ENCODE data around the gene HS1BP3. TPM values are rescaled to one million over a fixed set of nuclear protein-coding genes. Genes with fewer than 3 reads are reported as not detected.
A peak's percentile ranks its signal among the peaks of the same experiment; 100 is the strongest.

HS1BP3 gene
- total and polyA plus RNA-seq, 2 of the 13 experiments (the other 11 are each of a cell fraction or from before 2014, with no cell fraction given), result 15.2 to 22.0 TPM

- TF ChIP-seq ZNF318 (CRISPR knock-in tag; IDR thresholded peaks at IDR 0.05), result peak; percentile 92; the same call in 1 of the 2 replicates
- TF ChIP-seq ZSCAN25 (CRISPR knock-in tag; IDR thresholded peaks at IDR 0.05), result no peak
- peak; percentile 2; the same call in 1 of the 2 replicates for TF ChIP-seq JUND (CRISPR knock-in tag; IDR thresholded peaks at IDR 0.05)
- peak; percentile 48; the same call in 1 of the 2 replicates for TF ChIP-seq ZSCAN31 (CRISPR knock-in tag; IDR thresholded peaks at IDR 0.05; ENCODE audit: low read depth)
- TF ChIP-seq, protein P1, sequence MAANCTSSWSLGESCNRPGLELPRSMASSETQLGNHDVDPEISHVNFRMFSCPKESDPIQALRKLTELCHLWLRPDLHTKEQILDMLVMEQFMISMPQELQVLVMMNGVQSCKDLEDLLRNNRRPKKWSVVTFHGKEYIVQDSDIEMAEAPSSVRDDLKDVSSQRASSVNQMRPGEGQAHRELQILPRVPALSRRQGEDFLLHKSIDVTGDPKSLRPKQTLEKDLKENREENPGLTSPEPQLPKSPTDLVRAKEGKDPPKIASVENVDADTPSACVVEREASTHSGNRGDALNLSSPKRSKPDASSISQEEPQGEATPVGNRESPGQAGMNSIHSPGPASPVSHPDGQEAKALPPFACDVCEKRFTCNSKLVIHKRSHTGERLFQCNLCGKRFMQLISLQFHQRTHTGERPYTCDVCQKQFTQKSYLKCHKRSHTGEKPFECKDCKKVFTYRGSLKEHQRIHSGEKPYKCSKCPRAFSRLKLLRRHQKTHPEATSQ (CRISPR knock-in tag; IDR thresholded peaks at IDR 0.05; ENCODE audit: borderline replicate concordance), result 0 out of 2 replicates have a peak, but pooled peaks have one; percentile 88
- no peak for TF ChIP-seq SKI (IDR thresholded peaks at IDR 0.05; ENCODE audit: partially characterized antibody)
- no peak for TF ChIP-seq ZFP36L2 (CRISPR knock-in tag; IDR thresholded peaks at IDR 0.05)
- no peak for TF ChIP-seq PCBP2 (optimal IDR thresholded peaks at IDR 0.05; ENCODE audit: low read depth, low read length, poor library complexity, severe bottlenecking)
- TF ChIP-seq ZNF335 (CRISPR knock-in tag; IDR thresholded peaks at IDR 0.05), result no peak
- peak; percentile 38; the same call in 1 of the 2 replicates for TF ChIP-seq ZNF484 (CRISPR knock-in tag; IDR thresholded peaks at IDR 0.05; ENCODE audit: borderline replicate concordance, low read depth)
- TF ChIP-seq ZFP36L1 (CRISPR knock-in tag; IDR thresholded peaks at IDR 0.05), result no peak
- no peak for TF ChIP-seq GATAD1 (CRISPR knock-in tag; IDR thresholded peaks at IDR 0.05)
- no peak for TF ChIP-seq ZNF816 (CRISPR knock-in tag; IDR thresholded peaks at IDR 0.05; ENCODE audit: borderline replicate concordance)
- 0 out of 2 replicates have a peak, but pooled peaks have one; percentile 26 for TF ChIP-seq CREB3 (CRISPR knock-in tag; IDR thresholded peaks at IDR 0.05)
- TF ChIP-seq, protein P2, sequence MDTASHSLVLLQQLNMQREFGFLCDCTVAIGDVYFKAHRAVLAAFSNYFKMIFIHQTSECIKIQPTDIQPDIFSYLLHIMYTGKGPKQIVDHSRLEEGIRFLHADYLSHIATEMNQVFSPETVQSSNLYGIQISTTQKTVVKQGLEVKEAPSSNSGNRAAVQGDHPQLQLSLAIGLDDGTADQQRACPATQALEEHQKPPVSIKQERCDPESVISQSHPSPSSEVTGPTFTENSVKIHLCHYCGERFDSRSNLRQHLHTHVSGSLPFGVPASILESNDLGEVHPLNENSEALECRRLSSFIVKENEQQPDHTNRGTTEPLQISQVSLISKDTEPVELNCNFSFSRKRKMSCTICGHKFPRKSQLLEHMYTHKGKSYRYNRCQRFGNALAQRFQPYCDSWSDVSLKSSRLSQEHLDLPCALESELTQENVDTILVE (CRISPR knock-in tag; IDR thresholded peaks at IDR 0.05), result no peak
- no peak; the same call in 1 of the 2 replicates for TF ChIP-seq ARNTL (CRISPR knock-in tag; IDR thresholded peaks at IDR 0.05)
Observed at GRCh38 chr2:20585710-20586594, 64.9 kb downstream of the HS1BP3 start (continued).

Data from HepG2 (cell line).